Right lobe of liver (tissue), 4 donors: ENCODE results near the gene ZNF878.

Experiments
- POLR2A ChIP-seq: fragments of 450-650 bp; IDR thresholded peaks from one replicate; pipeline ENCODE4 v1.6.1; 2017; ENCODE audit warnings: antibody characterized with exemption, mild to moderate bottlenecking
- TF ChIP-seq, protein P1 (sequence below), 4 donors: fragments of 200-600 bp in 3 of 4; fragments of 450-650 bp in 1 of 4; IDR thresholded peaks; one replicate each; pipeline versions ENCODE4 v1.5.1 to v1.8.0; 2016 to 2022; ENCODE audit warnings: antibody characterized with exemption in 4 of 4, mild to moderate bottlenecking in 2 of 4
- donor health status: DM: no; HTN: no; CAD: no.
- donor health status: DM: no; HTN: no; CAD: no.
- donor health status: DM: no; HTN: yes; CAD: no.

DNA sequence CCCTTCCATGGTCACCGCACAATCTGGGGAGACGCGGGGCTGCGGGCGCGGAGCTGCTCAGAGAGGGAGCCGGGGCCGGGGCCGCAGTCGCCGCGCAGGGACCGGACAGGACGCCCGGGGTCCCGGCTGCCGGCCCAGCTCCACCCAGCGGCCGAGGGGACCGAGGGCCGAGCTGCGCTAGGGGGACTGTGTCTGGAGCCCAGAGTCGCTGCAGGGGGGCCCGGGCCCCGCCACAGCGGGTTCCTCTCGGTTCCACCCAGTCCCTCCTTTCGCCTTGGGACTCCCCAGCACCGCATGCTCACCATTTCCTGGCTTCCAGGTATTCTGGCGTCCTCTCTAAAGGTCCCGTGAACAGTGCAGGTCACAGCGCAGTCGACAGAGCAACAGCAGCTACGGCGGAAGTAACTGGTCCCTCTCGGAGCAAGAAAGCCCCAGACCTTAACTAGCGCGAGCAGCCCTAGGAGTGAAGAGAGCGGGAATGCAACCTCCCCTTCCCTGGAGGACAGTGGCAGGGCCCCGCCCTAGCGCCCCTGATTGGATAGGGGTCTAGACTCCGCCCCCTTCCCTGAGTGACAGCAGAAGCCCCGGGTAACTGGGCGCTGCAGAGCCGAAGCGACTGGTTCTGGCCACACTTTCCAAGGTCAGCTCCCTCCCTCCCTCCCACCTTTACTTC, at the start of gene ZNF878:
- TF ChIP-seq, protein P1, sequence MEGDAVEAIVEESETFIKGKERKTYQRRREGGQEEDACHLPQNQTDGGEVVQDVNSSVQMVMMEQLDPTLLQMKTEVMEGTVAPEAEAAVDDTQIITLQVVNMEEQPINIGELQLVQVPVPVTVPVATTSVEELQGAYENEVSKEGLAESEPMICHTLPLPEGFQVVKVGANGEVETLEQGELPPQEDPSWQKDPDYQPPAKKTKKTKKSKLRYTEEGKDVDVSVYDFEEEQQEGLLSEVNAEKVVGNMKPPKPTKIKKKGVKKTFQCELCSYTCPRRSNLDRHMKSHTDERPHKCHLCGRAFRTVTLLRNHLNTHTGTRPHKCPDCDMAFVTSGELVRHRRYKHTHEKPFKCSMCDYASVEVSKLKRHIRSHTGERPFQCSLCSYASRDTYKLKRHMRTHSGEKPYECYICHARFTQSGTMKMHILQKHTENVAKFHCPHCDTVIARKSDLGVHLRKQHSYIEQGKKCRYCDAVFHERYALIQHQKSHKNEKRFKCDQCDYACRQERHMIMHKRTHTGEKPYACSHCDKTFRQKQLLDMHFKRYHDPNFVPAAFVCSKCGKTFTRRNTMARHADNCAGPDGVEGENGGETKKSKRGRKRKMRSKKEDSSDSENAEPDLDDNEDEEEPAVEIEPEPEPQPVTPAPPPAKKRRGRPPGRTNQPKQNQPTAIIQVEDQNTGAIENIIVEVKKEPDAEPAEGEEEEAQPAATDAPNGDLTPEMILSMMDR (IDR thresholded peaks at IDR 0.05), result no peak
- TF ChIP-seq POLR2A, result peak; percentile 95
